Measurements from ENCODE around the gene DAB2IP. TPM values are rescaled to one million over a fixed set of nuclear protein-coding genes. Genes with fewer than 3 reads are reported as not detected.

The DAB2IP gene
- total RNA-seq, 1 experiment from 2014 or later = 52.6 TPM

GRCh38 chr9:121827251-121827967, 176.0 kb downstream of the DAB2IP start:
- ATAC-seq (peak; percentile 62), DNase-seq (ENCODE audit: low spot score) (no peak)

GRCh38 chr9:121830441-121831140, 179.2 kb downstream of the DAB2IP start:
- H3K9me3 Mint-ChIP-seq = no peaks in the 10 kb centered on the region

More at GRCh38 chr9:121827251-121827967, 176.0 kb downstream of the DAB2IP start:
- Mint-ChIP-seq H3K4me3 (no peak overlapping the region), H3K9me3 (no peaks in the 10 kb centered on the region), H3K4me1 (peaks cover 13% of the 10 kb centered on the region), H3K27me3 (ENCODE audit: low read depth) (no peaks in the 10 kb centered on the region), H3K36me3 (no peaks in the 10 kb centered on the region), H3K27ac (no peak overlapping the region)
- POLR2A ChIA-PET = no interaction called here
- TF ChIP-seq ZNF425 (CRISPR knock-in tag; conservative IDR thresholded peaks at IDR 0.05) = no peak
- no peak for TF ChIP-seq CBFB (CRISPR knock-in tag; IDR thresholded peaks at IDR 0.05; ENCODE audit: low read depth)
- TF ChIP-seq TEAD1 (CRISPR knock-in tag; IDR thresholded peaks at IDR 0.05) = no peak
- TF ChIP-seq, protein P1, sequence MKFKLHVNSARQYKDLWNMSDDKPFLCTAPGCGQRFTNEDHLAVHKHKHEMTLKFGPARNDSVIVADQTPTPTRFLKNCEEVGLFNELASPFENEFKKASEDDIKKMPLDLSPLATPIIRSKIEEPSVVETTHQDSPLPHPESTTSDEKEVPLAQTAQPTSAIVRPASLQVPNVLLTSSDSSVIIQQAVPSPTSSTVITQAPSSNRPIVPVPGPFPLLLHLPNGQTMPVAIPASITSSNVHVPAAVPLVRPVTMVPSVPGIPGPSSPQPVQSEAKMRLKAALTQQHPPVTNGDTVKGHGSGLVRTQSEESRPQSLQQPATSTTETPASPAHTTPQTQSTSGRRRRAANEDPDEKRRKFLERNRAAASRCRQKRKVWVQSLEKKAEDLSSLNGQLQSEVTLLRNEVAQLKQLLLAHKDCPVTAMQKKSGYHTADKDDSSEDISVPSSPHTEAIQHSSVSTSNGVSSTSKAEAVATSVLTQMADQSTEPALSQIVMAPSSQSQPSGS (CRISPR knock-in tag; IDR thresholded peaks at IDR 0.05; ENCODE audit: borderline replicate concordance, low read depth) = no peak
- TF ChIP-seq, protein P2, sequence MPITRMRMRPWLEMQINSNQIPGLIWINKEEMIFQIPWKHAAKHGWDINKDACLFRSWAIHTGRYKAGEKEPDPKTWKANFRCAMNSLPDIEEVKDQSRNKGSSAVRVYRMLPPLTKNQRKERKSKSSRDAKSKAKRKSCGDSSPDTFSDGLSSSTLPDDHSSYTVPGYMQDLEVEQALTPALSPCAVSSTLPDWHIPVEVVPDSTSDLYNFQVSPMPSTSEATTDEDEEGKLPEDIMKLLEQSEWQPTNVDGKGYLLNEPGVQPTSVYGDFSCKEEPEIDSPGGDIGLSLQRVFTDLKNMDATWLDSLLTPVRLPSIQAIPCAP (CRISPR knock-in tag; IDR thresholded peaks at IDR 0.05) = no peak
- no peak for TF ChIP-seq SMAD3 (CRISPR knock-in tag; IDR thresholded peaks at IDR 0.05; ENCODE audit: borderline replicate concordance)
- no peak for TF ChIP-seq FOXK1 (CRISPR knock-in tag; IDR thresholded peaks at IDR 0.05)
- TF ChIP-seq, protein P3, sequence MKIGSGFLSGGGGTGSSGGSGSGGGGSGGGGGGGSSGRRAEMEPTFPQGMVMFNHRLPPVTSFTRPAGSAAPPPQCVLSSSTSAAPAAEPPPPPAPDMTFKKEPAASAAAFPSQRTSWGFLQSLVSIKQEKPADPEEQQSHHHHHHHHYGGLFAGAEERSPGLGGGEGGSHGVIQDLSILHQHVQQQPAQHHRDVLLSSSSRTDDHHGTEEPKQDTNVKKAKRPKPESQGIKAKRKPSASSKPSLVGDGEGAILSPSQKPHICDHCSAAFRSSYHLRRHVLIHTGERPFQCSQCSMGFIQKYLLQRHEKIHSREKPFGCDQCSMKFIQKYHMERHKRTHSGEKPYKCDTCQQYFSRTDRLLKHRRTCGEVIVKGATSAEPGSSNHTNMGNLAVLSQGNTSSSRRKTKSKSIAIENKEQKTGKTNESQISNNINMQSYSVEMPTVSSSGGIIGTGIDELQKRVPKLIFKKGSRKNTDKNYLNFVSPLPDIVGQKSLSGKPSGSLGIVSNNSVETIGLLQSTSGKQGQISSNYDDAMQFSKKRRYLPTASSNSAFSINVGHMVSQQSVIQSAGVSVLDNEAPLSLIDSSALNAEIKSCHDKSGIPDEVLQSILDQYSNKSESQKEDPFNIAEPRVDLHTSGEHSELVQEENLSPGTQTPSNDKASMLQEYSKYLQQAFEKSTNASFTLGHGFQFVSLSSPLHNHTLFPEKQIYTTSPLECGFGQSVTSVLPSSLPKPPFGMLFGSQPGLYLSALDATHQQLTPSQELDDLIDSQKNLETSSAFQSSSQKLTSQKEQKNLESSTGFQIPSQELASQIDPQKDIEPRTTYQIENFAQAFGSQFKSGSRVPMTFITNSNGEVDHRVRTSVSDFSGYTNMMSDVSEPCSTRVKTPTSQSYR (CRISPR knock-in tag; IDR thresholded peaks at IDR 0.05) = no peak
- TF ChIP-seq CREB1 (CRISPR knock-in tag; IDR thresholded peaks at IDR 0.05) = no peak
- TF ChIP-seq SOX15 (CRISPR knock-in tag; IDR thresholded peaks at IDR 0.05) = no peak
- no peak for TF ChIP-seq EMX1 (CRISPR knock-in tag; IDR thresholded peaks at IDR 0.05)
- no peak for TF ChIP-seq JAZF1 (CRISPR knock-in tag; IDR thresholded peaks at IDR 0.05)
- TF ChIP-seq, protein P4, sequence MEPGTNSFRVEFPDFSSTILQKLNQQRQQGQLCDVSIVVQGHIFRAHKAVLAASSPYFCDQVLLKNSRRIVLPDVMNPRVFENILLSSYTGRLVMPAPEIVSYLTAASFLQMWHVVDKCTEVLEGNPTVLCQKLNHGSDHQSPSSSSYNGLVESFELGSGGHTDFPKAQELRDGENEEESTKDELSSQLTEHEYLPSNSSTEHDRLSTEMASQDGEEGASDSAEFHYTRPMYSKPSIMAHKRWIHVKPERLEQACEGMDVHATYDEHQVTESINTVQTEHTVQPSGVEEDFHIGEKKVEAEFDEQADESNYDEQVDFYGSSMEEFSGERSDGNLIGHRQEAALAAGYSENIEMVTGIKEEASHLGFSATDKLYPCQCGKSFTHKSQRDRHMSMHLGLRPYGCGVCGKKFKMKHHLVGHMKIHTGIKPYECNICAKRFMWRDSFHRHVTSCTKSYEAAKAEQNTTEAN (CRISPR knock-in tag; IDR thresholded peaks at IDR 0.05) = no peak
- CTCF ChIA-PET = interaction anchor here (0.6 to 1.1 kb wide), 5 partner anchors 83 to 282 kb away, joined by 3 to 5 read pairs (median 3); no protein-coding TSS in a partner anchor

More at GRCh38 chr9:121830441-121831140, 179.2 kb downstream of the DAB2IP start:
- no peaks in the 10 kb centered on the region for H3K27me3 Mint-ChIP-seq (ENCODE audit: low read depth)
- no peaks in the 10 kb centered on the region for H3K36me3 Mint-ChIP-seq
- CTCF ChIA-PET = no interaction called here
- no peak overlapping the region for H3K4me3 Mint-ChIP-seq
- TF ChIP-seq SP1 (CRISPR knock-in tag; conservative IDR thresholded peaks at IDR 0.05) = no peak
- no peak for TF ChIP-seq CTCF (IDR thresholded peaks at IDR 0.05)
- TF ChIP-seq RORB (CRISPR knock-in tag; IDR thresholded peaks at IDR 0.05) = no peak
- TF ChIP-seq PREB (CRISPR knock-in tag; IDR thresholded peaks at IDR 0.05; ENCODE audit: borderline replicate concordance) = no peak
- DNase-seq (ENCODE audit: low spot score) = no peak
- ATAC-seq = no peak
- H3K27ac Mint-ChIP-seq = no peak overlapping the region
- POLR2A ChIA-PET = no interaction called here
- H3K4me1 Mint-ChIP-seq = peaks cover 8% of the 10 kb centered on the region
